Measurements from ENCODE around the gene MGAT3. TPM values are rescaled to one million over a fixed set of nuclear protein-coding genes. Genes with fewer than 3 reads are reported as not detected.

MGAT3 gene
- total and polyA plus RNA-seq, 2 of the 13 experiments (the other 11 are each of a cell fraction or from before 2014, with no cell fraction given): 0.11 to 0.15 TPM

- no peak for TF ChIP-seq ZNF691 (CRISPR knock-in tag; IDR thresholded peaks at IDR 0.05; ENCODE audit: borderline replicate concordance, low read depth)
- peak; percentile 90; the same call in 1 of the 2 replicates for TF ChIP-seq ZNF672 (CRISPR knock-in tag; IDR thresholded peaks at IDR 0.05)
- no peak for TF ChIP-seq FOXJ3 (CRISPR knock-in tag; IDR thresholded peaks at IDR 0.05; ENCODE audit: borderline replicate concordance)
- TF ChIP-seq SNAPC4 (CRISPR knock-in tag; IDR thresholded peaks at IDR 0.05): peak; percentile 43; the same call in 1 of the 2 replicates
- no peak for TF ChIP-seq ZNF562 (CRISPR knock-in tag; IDR thresholded peaks at IDR 0.05; ENCODE audit: borderline replicate concordance)
- peak; percentile 34; the same call in 1 of the 2 replicates for TF ChIP-seq SALL2 (CRISPR knock-in tag; IDR thresholded peaks at IDR 0.05)
- no peak for TF ChIP-seq ZNF333 (CRISPR knock-in tag; IDR thresholded peaks at IDR 0.05; ENCODE audit: borderline replicate concordance)
- peak; percentile 57; the same call in 1 of the 2 replicates for TF ChIP-seq PAWR (CRISPR knock-in tag; IDR thresholded peaks at IDR 0.05; ENCODE audit: borderline replicate concordance)
- peak; percentile 31; the same call in 1 of the 2 replicates for TF ChIP-seq ZBTB33 (CRISPR knock-in tag; IDR thresholded peaks at IDR 0.05)
- peak; percentile 77 for TF ChIP-seq ZNF503 (CRISPR knock-in tag; IDR thresholded peaks at IDR 0.05)
- peak; percentile 16; the same call in 1 of the 2 replicates for TF ChIP-seq HIVEP1 (CRISPR knock-in tag; IDR thresholded peaks at IDR 0.05)
- no peak for TF ChIP-seq MED13 (CRISPR knock-in tag; IDR thresholded peaks at IDR 0.05)
- TF ChIP-seq ZNF83 (CRISPR knock-in tag; IDR thresholded peaks at IDR 0.05; ENCODE audit: borderline replicate concordance): peak; percentile 66; the same call in 1 of the 2 replicates
Measured at GRCh38 chr22:39520226-39521105, 63.7 kb downstream of the MGAT3 start, which contains the start of gene ATF4 (continued).
